ENCODE measurements around the gene METRN.

METRN gene

GRCh38 chr16:674968-675883 lies 39.7 kb upstream of the METRN start, which contains the start of gene RHBDL1:
RHBDL1 (plus strand) TSS chr16:675671; CDS start chr16:675791, 120 bp downstream.
- FAIRE-seq, result no peak
- TF ChIP-seq CTCF (IDR thresholded peaks at IDR 0.05; ENCODE audit: insufficient read depth, missing control alignments), result no peak
- no peak for DNase-seq (ENCODE audit: insufficient read length, low spot score)

- FAIRE-seq (no peak), DNase-seq (ENCODE audit: insufficient read length, low spot score) (no peak)
- no peak for TF ChIP-seq CTCF (IDR thresholded peaks at IDR 0.05; ENCODE audit: insufficient read depth, missing control alignments)
Measured at GRCh38 chr16:675884-676564, 38.9 kb upstream of the METRN start.

GRCh38 chr16:676565-676902 lies 38.4 kb upstream of the METRN start:
- DNase-seq (ENCODE audit: insufficient read length, low spot score) (no peak), FAIRE-seq (no peak)
- TF ChIP-seq CTCF (IDR thresholded peaks at IDR 0.05; ENCODE audit: insufficient read depth, missing control alignments), result no peak

- TF ChIP-seq CTCF (IDR thresholded peaks at IDR 0.05; ENCODE audit: insufficient read depth, missing control alignments), result no peak
- FAIRE-seq, result no peak
Measured at GRCh38 chr16:676913-677312, 38.0 kb upstream of the METRN start.

GRCh38 chr16:677316-678190 lies 37.4 kb upstream of the METRN start:
- no peak for TF ChIP-seq CTCF (IDR thresholded peaks at IDR 0.05; ENCODE audit: insufficient read depth, missing control alignments)
- DNase-seq (ENCODE audit: insufficient read length, low spot score), result no peak
- no peak for FAIRE-seq

More at GRCh38 chr16:676913-677312, 38.0 kb upstream of the METRN start:
- DNase-seq (ENCODE audit: insufficient read length, low spot score), result no peak

GRCh38 chr16:678209-678857 lies 36.6 kb upstream of the METRN start:
- no peak for TF ChIP-seq CTCF (IDR thresholded peaks at IDR 0.05; ENCODE audit: insufficient read depth, missing control alignments)
- no peak for FAIRE-seq
- DNase-seq (ENCODE audit: insufficient read length, low spot score), result no peak
